Measurements from ENCODE around the gene TLCD3B. TPM values are rescaled to one million over a fixed set of nuclear protein-coding genes. Genes with fewer than 3 reads are reported as not detected.
A peak's percentile ranks its signal among the peaks of the same experiment; 100 is the strongest.

Gene TLCD3B
- total RNA-seq, 4 donors from 2014 or later, result 0.27 TPM; not detected in 3

GRCh38 chr16:29984764-29985147 is 46.3 kb downstream of the TLCD3B start:
- ATAC-seq, result no peak
- no peaks in the 10 kb centered on the region for H3K27me3 ChIP-seq
- no peak overlapping the region for H3K4me3 ChIP-seq
- no peak for DNase-seq
- TF ChIP-seq POLR2A (IDR thresholded peaks at IDR 0.05) (no peak), CTCF (IDR thresholded peaks at IDR 0.05 in 4 of 5, conservative IDR thresholded peaks at IDR 0.05 in 1 of 5) (no peak)
- no peaks in the 10 kb centered on the region for H3K9me3 ChIP-seq
- H3K36me3 ChIP-seq, result peaks cover 0 to 100% of the 10 kb centered on the region in 2 donors
- H3K4me1 ChIP-seq, result peaks cover 0 to 3% of the 10 kb centered on the region in 2 donors
- intact Hi-C loops (cut with DNase I; ENCODE audit: low total_unique reads), result no loop called here
- H3K27ac ChIP-seq, result peak overlapping the region in 2 of 4 donors; percentile 33 to 37
- in situ Hi-C loops (cut with MboI; ENCODE audit: low sequenced_read_pairs in 4 of 4), result no loop called here

- H3K9me3 ChIP-seq, result no peaks in the 10 kb centered on the region
- H3K27me3 ChIP-seq, result no peaks in the 10 kb centered on the region
- ATAC-seq (no peak), DNase-seq (no peak)
- intact Hi-C loops (cut with DNase I; ENCODE audit: low total_unique reads) (no loop called here), in situ Hi-C loops (cut with MboI; ENCODE audit: low sequenced_read_pairs in 4 of 4) (no loop called here)
- peaks cover 0 to 100% of the 10 kb centered on the region in 2 donors for H3K36me3 ChIP-seq
- TF ChIP-seq CTCF (IDR thresholded peaks at IDR 0.05 in 4 of 5, conservative IDR thresholded peaks at IDR 0.05 in 1 of 5) (no peak), POLR2A (IDR thresholded peaks at IDR 0.05) (no peak)
- no peak overlapping the region for H3K4me3 ChIP-seq
- peak overlapping the region in 3 of 4 donors; percentile 15 to 37 (median 18) for H3K27ac ChIP-seq
- H3K4me1 ChIP-seq, result peaks cover 0 to 3% of the 10 kb centered on the region in 2 donors
Observed at GRCh38 chr16:29984137-29984763, 46.8 kb downstream of the TLCD3B start.

GRCh38 chr16:29983420-29984136 is 47.5 kb downstream of the TLCD3B start:
- in situ Hi-C loops (cut with MboI; ENCODE audit: low sequenced_read_pairs in 4 of 4) (no loop called here), intact Hi-C loops (cut with DNase I; ENCODE audit: low total_unique reads) (no loop called here)
- DNase-seq (no peak), ATAC-seq (no peak)
- TF ChIP-seq POLR2A (IDR thresholded peaks at IDR 0.05), result no peak
- H3K36me3 ChIP-seq, result peaks cover 0 to 100% of the 10 kb centered on the region in 2 donors
- H3K27me3 ChIP-seq, result no peaks in the 10 kb centered on the region
- no peak overlapping the region for H3K4me3 ChIP-seq
- no peaks in the 10 kb centered on the region for H3K9me3 ChIP-seq
- no peak overlapping the region for H3K27ac ChIP-seq
- H3K4me1 ChIP-seq, result peaks cover 0 to 3% of the 10 kb centered on the region in 2 donors

GRCh38 chr16:29982560-29983419 is 48.3 kb downstream of the TLCD3B start:
- Histone ChIP-seq H3K9me3 (no peaks in the 10 kb centered on the region), H3K4me3 (no peak overlapping the region), H3K27me3 (no peaks in the 10 kb centered on the region), H3K27ac (no peak overlapping the region), H3K36me3 (peaks cover 0 to 99% of the 10 kb centered on the region in 2 donors), H3K4me1 (peaks cover 0 to 3% of the 10 kb centered on the region in 2 donors)
- TF ChIP-seq POLR2A (IDR thresholded peaks at IDR 0.05) (no peak), CTCF (IDR thresholded peaks at IDR 0.05 in 4 of 5, conservative IDR thresholded peaks at IDR 0.05 in 1 of 5) (no peak)
- ATAC-seq (no peak), DNase-seq (no peak)
- intact Hi-C loops (cut with DNase I; ENCODE audit: low total_unique reads), result no loop called here
- in situ Hi-C loops (cut with MboI; ENCODE audit: low sequenced_read_pairs in 4 of 4), result no loop called here

Measured in gastrocnemius medialis (tissue), 4 donors.